GM18951 (cell line): Measurements from ENCODE around the gene NUDT3.
"Not testable (repeated sequence)": the region's sequence is repeated elsewhere in the genome, so short reads cannot be mapped to it uniquely, and the experiment has no call there.

Experiments used
- POLR2A ChIP-seq: IDR thresholded peaks from 4 replicates; pipeline ENCODE4 v1.6.1; 2011; ENCODE audit warnings: mild to moderate bottlenecking; ENCODE audit not compliant: insufficient read length, insufficient read depth; ENCODE audit errors: extremely low read depth
- in situ Hi-C: fragments of 300-500 bp; cut with MboI; formaldehyde crosslinking; loops from one replicate; pipeline ENCODE4 v1.12.0; 2022; ENCODE audit warnings: low sequenced_read_pairs, mixed read lengths, inconsistent platforms; ENCODE audit not compliant: unreplicated experiment

The NUDT3 gene

DNA sequence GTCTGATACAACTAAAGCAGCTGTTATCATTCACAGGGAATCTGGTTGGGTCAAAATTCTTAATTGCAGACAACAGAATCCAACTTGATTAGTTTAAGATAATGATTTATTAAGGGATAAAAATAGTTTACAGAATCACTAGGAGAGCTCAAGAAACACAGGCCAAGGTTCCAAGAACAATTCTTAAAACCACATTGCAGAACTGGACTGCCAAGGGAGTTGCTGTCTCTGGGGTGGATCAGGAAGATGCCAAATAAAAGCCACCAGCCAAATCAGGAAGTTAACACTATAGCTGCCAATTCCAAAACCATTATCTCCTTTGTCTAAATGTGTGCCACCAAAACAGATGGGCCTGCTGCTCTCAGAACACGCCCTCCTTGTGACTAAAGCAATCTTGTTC, 53.7 kb downstream of the NUDT3 start:
- no peak for TF ChIP-seq POLR2A
- in situ Hi-C loops = no loop called here

DNA sequence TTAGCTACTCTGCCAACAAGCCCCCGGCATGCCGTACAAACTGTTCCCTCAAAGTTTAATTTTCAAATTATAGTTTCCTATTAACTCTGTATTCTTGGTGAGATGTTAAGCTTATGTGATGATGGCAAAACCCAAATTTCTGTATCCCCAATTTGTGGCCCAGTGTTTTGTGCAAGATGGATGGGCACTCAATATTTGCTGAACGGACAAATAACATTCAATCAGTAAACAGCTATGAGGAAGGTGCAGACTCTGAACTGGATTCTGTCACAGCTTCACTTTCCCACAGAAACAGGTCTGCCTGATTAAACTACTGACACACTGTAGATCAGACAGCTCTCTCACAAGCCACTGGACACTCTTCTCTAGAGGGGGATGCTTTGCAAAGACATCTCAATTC, 54.1 kb downstream of the NUDT3 start:
- in situ Hi-C loops = no loop called here
- TF ChIP-seq POLR2A = no peak

GRCh38 chr6:34334796-34335416, 57.6 kb downstream of the NUDT3 start:
- in situ Hi-C loops = no loop called here

DNA sequence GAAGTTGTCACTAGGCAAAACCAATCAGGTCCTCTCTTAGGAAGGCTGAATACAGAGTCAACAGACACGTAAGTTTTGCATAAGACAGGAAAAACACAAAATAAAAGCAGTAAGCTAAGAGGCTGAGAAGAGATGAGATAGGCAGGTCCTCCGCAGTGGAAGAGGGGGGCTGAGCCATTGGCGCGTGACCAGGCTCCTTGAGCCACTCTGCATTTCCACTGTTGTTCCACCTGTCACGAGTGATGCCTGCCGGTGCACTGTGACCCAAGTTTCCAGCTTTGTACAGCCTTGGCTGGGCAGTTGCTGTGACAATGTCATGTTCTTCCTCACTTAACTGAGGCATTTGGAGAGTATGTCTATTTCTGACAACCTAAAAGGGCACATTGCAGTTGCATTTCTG, 58.6 kb downstream of the NUDT3 start:
- no peak for TF ChIP-seq POLR2A
- in situ Hi-C loops = no loop called here

More at GRCh38 chr6:34334796-34335416, 57.6 kb downstream of the NUDT3 start:
- no peak for TF ChIP-seq POLR2A

- no peak for TF ChIP-seq POLR2A
- in situ Hi-C loops = no loop called here
These were observed 59.9 kb downstream of the NUDT3 start for GRCh38 chr6:34332251-34333198.

DNA sequence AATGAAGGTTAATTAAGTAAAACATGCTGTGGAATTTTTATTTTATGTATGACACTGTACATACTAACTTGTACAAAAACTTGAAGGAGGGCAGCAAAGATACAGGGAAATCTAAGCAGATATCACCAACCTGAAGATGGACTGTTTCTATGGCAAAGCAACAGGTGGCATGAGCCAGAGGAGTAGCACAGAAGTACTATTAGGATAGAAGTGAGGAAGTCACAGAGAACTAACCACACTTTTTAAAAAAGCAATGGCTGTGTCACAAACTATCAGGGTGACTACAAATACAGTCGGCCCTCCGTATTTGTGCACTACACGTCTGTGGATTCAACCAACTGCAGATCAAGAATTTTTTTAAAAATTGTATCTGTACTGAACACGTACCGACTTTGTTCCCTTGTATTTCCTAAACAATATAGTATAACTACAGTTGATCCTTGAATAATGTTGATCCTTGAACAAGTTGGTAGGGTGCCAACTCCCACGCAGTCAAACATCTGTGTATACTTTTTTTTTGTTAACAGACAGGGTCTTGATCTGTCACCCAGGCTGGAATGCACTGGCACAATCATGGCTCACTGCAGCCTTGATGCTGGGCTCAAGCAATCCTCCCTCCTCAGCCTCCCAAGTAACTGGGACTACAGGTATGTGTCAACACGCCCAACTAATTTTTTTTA, 61.0 kb downstream of the NUDT3 start:
- in situ Hi-C loops = no loop called here
- TF ChIP-seq POLR2A = no peak

GRCh38 chr6:34329814-34330213, 62.7 kb downstream of the NUDT3 start:
- in situ Hi-C loops = not testable (repeated sequence)

- in situ Hi-C loops = no loop called here
- no peak for TF ChIP-seq POLR2A
These were observed 63.5 kb downstream of the NUDT3 start for GRCh38 chr6:34328969-34329368.

GRCh38 chr6:34327313-34328205, 64.9 kb downstream of the NUDT3 start:
- in situ Hi-C loops = not testable (repeated sequence)

DNA sequence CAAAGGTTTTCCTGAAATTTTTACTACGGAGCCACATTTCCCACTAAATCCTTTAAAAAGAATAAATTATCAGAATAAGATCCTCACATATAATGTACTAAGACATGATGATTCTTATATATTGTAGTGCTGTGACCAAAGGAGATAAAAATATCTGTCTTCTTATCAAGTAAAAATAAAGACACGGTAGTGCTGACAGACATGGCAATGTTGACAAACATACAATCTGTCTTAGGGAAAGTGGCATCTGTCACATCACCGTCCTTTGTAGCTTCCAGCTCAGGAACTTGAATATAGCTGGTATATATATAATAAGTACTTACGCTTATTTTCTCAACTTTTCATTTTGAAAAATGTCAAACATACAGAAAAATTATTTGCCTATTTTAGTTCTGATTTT, 66.8 kb downstream of the NUDT3 start:
- in situ Hi-C loops = no loop called here
- no peak for TF ChIP-seq POLR2A

- in situ Hi-C loops = no loop called here
- TF ChIP-seq POLR2A = no peak
These were observed 67.6 kb downstream of the NUDT3 start for GRCh38 chr6:34324738-34325444.

DNA sequence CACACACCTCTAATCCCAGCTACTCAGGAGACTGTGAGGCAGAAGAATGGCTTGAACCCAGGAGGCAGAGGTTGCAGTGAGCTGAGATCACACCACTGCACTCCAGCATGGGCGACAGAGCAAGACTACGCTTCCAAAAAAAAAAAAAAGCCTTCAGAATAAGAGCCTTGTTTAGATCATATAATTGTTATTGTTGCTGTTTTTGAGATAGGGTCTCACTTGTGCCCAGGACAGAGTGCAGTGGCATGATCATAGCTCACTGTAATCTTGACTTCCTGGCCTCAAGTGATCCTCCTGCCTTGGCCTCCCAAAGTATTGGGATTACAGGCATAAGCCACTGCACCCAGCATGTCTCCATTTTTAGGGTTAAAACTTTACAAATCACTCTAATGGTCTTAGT, 68.2 kb downstream of the NUDT3 start:
- in situ Hi-C loops = not testable (repeated sequence)
